DOHH2 (cell line): ENCODE data around the gene PRDM15.

ENCODE experiments used
- H3F3A ChIP-seq: fragments of 200-600 bp; sonication (generic), shearing (Covaris generic); 2 replicates; pipeline ENCODE4 v1.6.0; 2016; ENCODE audit warnings: antibody characterized with exemption, mild to moderate bottlenecking; ENCODE audit not compliant: control insufficient read depth, insufficient read depth
- H3K27ac ChIP-seq: fragments of 200-600 bp; sonication (generic); 2 replicates; pipeline ENCODE4 v1.5.1; 2014; ENCODE audit warnings: low read depth, mild to moderate bottlenecking, low read length, moderate library complexity
- H3K27me3 ChIP-seq: fragments of 200-600 bp; sonication (generic); 2 replicates; pipeline ENCODE4 v1.6.1; 2014; ENCODE audit warnings: mild to moderate bottlenecking, low read length, mixed read lengths; ENCODE audit not compliant: control insufficient read depth
- H3K36me3 ChIP-seq: fragments of 200-600 bp; sonication (generic); 2 replicates; pipeline ENCODE4 v1.6.1; 2014; ENCODE audit warnings: mild to moderate bottlenecking, low read length, moderate library complexity, mixed read lengths; ENCODE audit not compliant: control insufficient read depth
- H3K4me1 ChIP-seq: fragments of 200-600 bp; sonication (generic); 2 replicates; pipeline ENCODE4 v1.6.1; 2014; ENCODE audit warnings: mild to moderate bottlenecking, low read length, mixed read lengths; ENCODE audit not compliant: control insufficient read depth
- H3K4me2 ChIP-seq: fragments of 200-600 bp; sonication (generic); 2 replicates; pipeline ENCODE4 v1.6.0; 2014; ENCODE audit warnings: mild to moderate bottlenecking, low read length, moderate library complexity
- H3K4me3 ChIP-seq: fragments of 200-600 bp; sonication (generic); 2 replicates; pipeline ENCODE4 v1.5.1; 2014; ENCODE audit warnings: mild to moderate bottlenecking, low read length, mixed read lengths
- H3K79me2 ChIP-seq: fragments of 200-600 bp; sonication (generic); 2 replicates; pipeline ENCODE4 v1.6.1; 2014; ENCODE audit warnings: mild to moderate bottlenecking, low read length, mixed read lengths; ENCODE audit not compliant: control insufficient read depth
- H3K9me2 ChIP-seq: fragments of 200-600 bp; sonication (generic); replicated peaks from 2 replicates; pipeline ENCODE4 v1.6.1; 2014; ENCODE audit warnings: mild to moderate bottlenecking, low read length, mixed read lengths; ENCODE audit not compliant: control insufficient read depth
- H3K9me3 ChIP-seq: fragments of 200-600 bp; sonication (generic); 2 replicates; pipeline ENCODE4 v1.6.1; 2014; ENCODE audit warnings: antibody characterized with exemption, low read length, mixed read lengths; ENCODE audit not compliant: control insufficient read depth, insufficient read depth
- H4K20me1 ChIP-seq: fragments of 200-600 bp; sonication (generic); 2 replicates; pipeline ENCODE4 v1.6.0; 2014; ENCODE audit warnings: low read depth, mild to moderate bottlenecking, antibody characterized with exemption, low read length, moderate library complexity; ENCODE audit not compliant: control insufficient read depth, insufficient read depth
- EZH2phosphoT487 ChIP-seq: fragments of 200-600 bp; sonication (generic); IDR thresholded peaks from 2 replicates; pipeline ENCODE4 v1.6.1; 2017; ENCODE audit warnings: borderline replicate concordance, mild to moderate bottlenecking, antibody characterized with exemption, low read length, moderate library complexity, mixed read lengths
- TF ChIP-seq, protein P1 (sequence below): fragments of 200-600 bp; sonication (generic); IDR thresholded peaks from one replicate; pipeline ENCODE4 v1.5.1; 2014; ENCODE audit warnings: antibody characterized with exemption, mild to moderate bottlenecking, low read depth, low read length; ENCODE audit not compliant: poor library complexity, severe bottlenecking

The PRDM15 gene

DNA sequence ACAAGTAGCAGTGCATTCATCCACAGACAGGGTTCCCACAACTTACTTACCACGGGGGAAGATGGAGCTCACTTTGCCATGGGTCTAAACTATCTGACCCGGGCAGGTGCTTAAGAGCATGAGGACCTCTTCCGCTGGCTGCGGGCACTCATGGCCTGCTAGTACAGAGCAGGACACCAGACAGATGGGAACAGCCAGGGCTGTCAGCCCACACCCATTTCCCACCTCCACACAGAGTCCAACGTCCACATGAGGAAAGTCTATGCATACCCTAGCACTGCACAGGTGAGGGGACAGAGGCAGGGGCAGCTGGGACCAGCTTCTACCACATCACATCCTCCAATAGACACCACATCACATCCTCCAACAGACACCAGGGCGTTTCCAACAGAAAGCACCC, 35.8 kb upstream of the PRDM15 start:
- Histone ChIP-seq H3K36me3 (peaks cover 30% of the 10 kb centered on the region), H3K79me2 (no peaks in the 10 kb centered on the region), H4K20me1 (no peaks in the 10 kb centered on the region), H3F3A (no peaks in the 10 kb centered on the region), H3K4me3 (no peak overlapping the region), H3K4me1 (no peaks in the 10 kb centered on the region), H3K4me2 (no peak overlapping the region), H3K27ac (no peak overlapping the region), H3K9me2 (no peaks in the 10 kb centered on the region), H3K27me3 (no peaks in the 10 kb centered on the region), H3K9me3 (no peaks in the 10 kb centered on the region)
- TF ChIP-seq EZH2phosphoT487 = no peak
- TF ChIP-seq, protein P1, sequence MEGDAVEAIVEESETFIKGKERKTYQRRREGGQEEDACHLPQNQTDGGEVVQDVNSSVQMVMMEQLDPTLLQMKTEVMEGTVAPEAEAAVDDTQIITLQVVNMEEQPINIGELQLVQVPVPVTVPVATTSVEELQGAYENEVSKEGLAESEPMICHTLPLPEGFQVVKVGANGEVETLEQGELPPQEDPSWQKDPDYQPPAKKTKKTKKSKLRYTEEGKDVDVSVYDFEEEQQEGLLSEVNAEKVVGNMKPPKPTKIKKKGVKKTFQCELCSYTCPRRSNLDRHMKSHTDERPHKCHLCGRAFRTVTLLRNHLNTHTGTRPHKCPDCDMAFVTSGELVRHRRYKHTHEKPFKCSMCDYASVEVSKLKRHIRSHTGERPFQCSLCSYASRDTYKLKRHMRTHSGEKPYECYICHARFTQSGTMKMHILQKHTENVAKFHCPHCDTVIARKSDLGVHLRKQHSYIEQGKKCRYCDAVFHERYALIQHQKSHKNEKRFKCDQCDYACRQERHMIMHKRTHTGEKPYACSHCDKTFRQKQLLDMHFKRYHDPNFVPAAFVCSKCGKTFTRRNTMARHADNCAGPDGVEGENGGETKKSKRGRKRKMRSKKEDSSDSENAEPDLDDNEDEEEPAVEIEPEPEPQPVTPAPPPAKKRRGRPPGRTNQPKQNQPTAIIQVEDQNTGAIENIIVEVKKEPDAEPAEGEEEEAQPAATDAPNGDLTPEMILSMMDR = no peak

DNA sequence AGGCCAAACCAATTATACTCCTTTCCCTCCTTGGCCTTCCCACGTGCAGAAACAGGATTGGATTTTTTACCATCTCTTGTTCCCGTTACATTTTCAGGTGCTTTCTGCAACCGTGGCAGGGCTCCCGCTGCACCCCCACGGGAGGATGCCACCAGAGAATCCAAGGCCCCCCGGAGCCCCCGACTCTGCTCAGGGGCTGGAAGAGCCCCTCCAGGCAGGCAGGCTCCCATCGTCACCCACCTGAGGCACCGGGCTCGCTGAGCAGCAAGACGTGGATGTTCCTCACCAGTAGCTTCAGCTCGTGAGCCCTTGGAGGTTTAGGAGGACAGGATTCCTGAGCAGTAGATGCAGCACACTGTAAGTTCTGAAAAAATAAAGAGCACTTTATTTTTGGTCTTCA, 35.2 kb upstream of the PRDM15 start:
- Histone ChIP-seq H3K9me3 (no peaks in the 10 kb centered on the region), H3K4me2 (no peak overlapping the region), H3F3A (no peaks in the 10 kb centered on the region), H3K9me2 (no peaks in the 10 kb centered on the region), H3K27ac (no peak overlapping the region), H3K4me3 (no peak overlapping the region), H3K79me2 (no peaks in the 10 kb centered on the region), H3K36me3 (peaks cover 30% of the 10 kb centered on the region), H4K20me1 (no peaks in the 10 kb centered on the region), H3K4me1 (no peaks in the 10 kb centered on the region), H3K27me3 (no peaks in the 10 kb centered on the region)
- TF ChIP-seq EZH2phosphoT487 = no peak
- TF ChIP-seq, protein P1 = no peak

DNA sequence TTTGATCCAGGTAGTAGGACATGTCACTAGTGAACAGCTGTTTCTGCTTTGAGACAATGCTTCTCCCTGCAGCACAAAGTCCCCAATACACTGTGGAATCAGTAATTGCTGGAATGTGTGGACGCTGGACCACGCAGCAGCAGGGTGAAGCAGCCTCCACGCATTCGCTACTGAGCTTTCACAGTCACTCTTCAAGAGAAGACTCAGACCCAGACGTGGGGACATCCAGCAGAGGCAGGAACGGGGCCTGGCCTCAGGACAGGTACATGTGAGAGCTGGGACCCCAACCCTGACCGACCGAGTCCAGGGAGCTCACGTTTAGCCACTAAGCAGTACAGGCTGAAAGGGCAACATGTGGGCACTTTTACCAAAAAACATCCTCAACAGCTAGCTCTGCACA, 34.1 kb upstream of the PRDM15 start:
- H3F3A ChIP-seq = no peaks in the 10 kb centered on the region
- H3K4me1 ChIP-seq = no peaks in the 10 kb centered on the region
- H3K27ac ChIP-seq = no peak overlapping the region
- no peak for TF ChIP-seq EZH2phosphoT487
- H4K20me1 ChIP-seq = no peaks in the 10 kb centered on the region
- peaks cover 27% of the 10 kb centered on the region for H3K36me3 ChIP-seq
- H3K9me3 ChIP-seq = no peaks in the 10 kb centered on the region
- no peaks in the 10 kb centered on the region for H3K9me2 ChIP-seq
- H3K27me3 ChIP-seq = no peaks in the 10 kb centered on the region
- no peaks in the 10 kb centered on the region for H3K79me2 ChIP-seq
- no peak overlapping the region for H3K4me2 ChIP-seq
- H3K4me3 ChIP-seq = no peak overlapping the region

DNA sequence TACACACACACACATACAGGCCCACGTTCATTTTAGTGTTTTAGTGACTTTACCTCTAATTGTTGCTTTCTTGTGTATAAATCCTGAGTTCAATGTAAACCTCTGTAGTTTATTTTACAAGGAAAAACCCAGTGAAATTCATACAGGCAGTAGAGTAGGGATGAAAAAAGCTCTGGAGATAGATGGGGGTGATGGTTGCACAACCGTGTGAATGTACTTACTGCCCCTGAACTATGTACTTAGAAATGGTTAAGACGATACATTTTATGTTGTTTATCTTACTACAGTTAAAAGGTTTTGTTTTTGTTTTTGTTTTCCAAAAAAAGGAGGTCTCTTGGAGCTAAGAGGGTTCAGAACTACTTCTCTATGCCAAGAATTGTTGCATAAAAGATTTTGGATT, 29.7 kb upstream of the PRDM15 start:
- Histone ChIP-seq H3K9me2 (no peaks in the 10 kb centered on the region), H3K27me3 (no peaks in the 10 kb centered on the region), H4K20me1 (no peaks in the 10 kb centered on the region), H3K4me2 (no peak overlapping the region), H3K79me2 (no peaks in the 10 kb centered on the region), H3K27ac (no peak overlapping the region), H3K9me3 (no peaks in the 10 kb centered on the region), H3K4me3 (no peak overlapping the region), H3K36me3 (peaks cover 11% of the 10 kb centered on the region), H3K4me1 (no peaks in the 10 kb centered on the region), H3F3A (no peaks in the 10 kb centered on the region)
- TF ChIP-seq, protein P1 = no peak
- no peak for TF ChIP-seq EZH2phosphoT487
